Activated T-cell treated with anti-CD3 and anti-CD28 coated beads, Interleukin-2, amount 50 U/mL, for 4 hours (primary cell): ENCODE results near the gene NCAM2. TPM values are rescaled to one million over a fixed set of nuclear protein-coding genes. Genes with fewer than 3 reads are reported as not detected.

ENCODE experiments used
- ATAC-seq, 2 donors: fragments of 200-7000 bp; cut with Tn5 transposase; one replicate each; pipeline ENCODE4 v1.10.0; 2021
- DNase-seq: peaks from one replicate; pipeline ENCODE4 v3.0.0-alpha.2; 2020
- H3K27me3 Mint-ChIP-seq: one replicate; pipeline ENCODE4 v1.8.0; 2021; ENCODE audit warnings: low read depth, mixed read lengths
- H3K36me3 Mint-ChIP-seq: one replicate; pipeline ENCODE4 v1.8.0; 2022; ENCODE audit warnings: mixed read lengths; ENCODE audit not compliant: insufficient read depth
- H3K4me1 Mint-ChIP-seq: one replicate; pipeline ENCODE4 v1.8.0; 2021; ENCODE audit warnings: low read depth, mixed read lengths
- H3K4me3 Mint-ChIP-seq: one replicate; pipeline ENCODE4 v1.8.0; 2021; ENCODE audit warnings: mild to moderate bottlenecking, moderate library complexity, mixed read lengths
- H3K9me3 Mint-ChIP-seq: one replicate; pipeline ENCODE4 v1.8.0; 2021; ENCODE audit warnings: mixed read lengths
- total RNA-seq, 3 donors: library from RNA; stranded (reverse); gene quantifications; one replicate each; pipeline ENCODE4 v1.2.1, GENCODE V29; 2021

NCAM2 gene
- total RNA-seq, 3 donors from 2014 or later = not detected

GRCh38 chr21:21213297-21213696, 215.1 kb downstream of the NCAM2 start:
- no peaks in the 10 kb centered on the region for H3K4me1 Mint-ChIP-seq
- H3K27me3 Mint-ChIP-seq = no peaks in the 10 kb centered on the region
- DNase-seq = no peak
- peaks cover 4% of the 10 kb centered on the region for H3K9me3 Mint-ChIP-seq
- no peaks in the 10 kb centered on the region for H3K36me3 Mint-ChIP-seq
- H3K4me3 Mint-ChIP-seq = no peak overlapping the region
- no peak for ATAC-seq

- DNase-seq (no peak), ATAC-seq (no peak)
- H3K36me3 Mint-ChIP-seq = no peaks in the 10 kb centered on the region
- H3K27me3 Mint-ChIP-seq = no peaks in the 10 kb centered on the region
- peaks cover 5% of the 10 kb centered on the region for H3K9me3 Mint-ChIP-seq
- no peak overlapping the region for H3K4me3 Mint-ChIP-seq
- no peaks in the 10 kb centered on the region for H3K4me1 Mint-ChIP-seq
Measured at GRCh38 chr21:21216047-21216446, 217.8 kb downstream of the NCAM2 start.

DNA sequence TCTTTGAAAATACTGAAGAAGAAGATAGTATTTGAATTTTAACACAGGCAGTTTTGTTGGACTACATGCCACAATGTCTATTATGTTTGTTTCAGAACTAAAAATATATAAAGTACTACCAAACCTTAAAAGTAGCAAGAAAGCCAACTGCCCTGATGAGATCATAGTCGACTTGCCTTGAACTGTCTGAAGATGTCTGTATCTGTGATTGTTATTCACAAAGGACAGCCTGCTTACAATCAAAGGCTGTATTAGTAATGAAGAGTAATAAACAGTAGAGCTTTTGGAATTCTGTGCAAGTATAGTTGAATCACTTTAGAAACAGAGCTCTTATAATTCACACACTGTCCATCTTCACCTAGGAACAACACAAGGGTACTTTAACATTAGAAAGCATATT, 228.3 kb downstream of the NCAM2 start:
- H3K27me3 Mint-ChIP-seq = no peaks in the 10 kb centered on the region
- H3K4me1 Mint-ChIP-seq = no peaks in the 10 kb centered on the region
- peaks cover 3% of the 10 kb centered on the region for H3K9me3 Mint-ChIP-seq
- ATAC-seq (no peak), DNase-seq (no peak)
- H3K4me3 Mint-ChIP-seq = no peak overlapping the region
- H3K36me3 Mint-ChIP-seq = no peaks in the 10 kb centered on the region

DNA sequence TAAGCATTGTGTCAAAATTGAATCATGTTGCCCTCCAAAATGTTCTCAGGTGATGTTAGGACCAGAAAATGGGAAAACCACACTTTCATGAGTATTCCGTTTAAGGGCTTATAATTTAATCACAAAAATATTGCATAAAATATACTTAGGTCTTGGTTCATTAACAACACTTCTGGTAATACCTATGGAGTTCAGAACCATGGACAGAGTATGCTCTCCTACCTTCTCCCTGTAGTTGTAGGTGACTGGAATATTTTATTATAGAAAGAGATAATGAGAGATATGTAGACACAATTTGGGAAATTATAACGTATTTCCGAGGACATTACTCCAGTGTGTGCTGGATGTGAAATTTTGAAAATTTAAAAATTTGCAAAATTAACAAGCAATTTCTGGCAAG, 232.5 kb downstream of the NCAM2 start:
- Mint-ChIP-seq H3K27me3 (no peaks in the 10 kb centered on the region), H3K4me3 (no peak overlapping the region), H3K9me3 (peaks cover 3% of the 10 kb centered on the region), H3K36me3 (no peaks in the 10 kb centered on the region), H3K4me1 (no peaks in the 10 kb centered on the region)
- DNase-seq (no peak), ATAC-seq (no peak)

- no peak for DNase-seq
- H3K4me3 Mint-ChIP-seq = no peak overlapping the region
- H3K4me1 Mint-ChIP-seq = no peaks in the 10 kb centered on the region
- peaks cover 3% of the 10 kb centered on the region for H3K9me3 Mint-ChIP-seq
- no peaks in the 10 kb centered on the region for H3K27me3 Mint-ChIP-seq
- no peaks in the 10 kb centered on the region for H3K36me3 Mint-ChIP-seq
- no peak for ATAC-seq
Measured at GRCh38 chr21:21231913-21232312, 233.7 kb downstream of the NCAM2 start.

DNA sequence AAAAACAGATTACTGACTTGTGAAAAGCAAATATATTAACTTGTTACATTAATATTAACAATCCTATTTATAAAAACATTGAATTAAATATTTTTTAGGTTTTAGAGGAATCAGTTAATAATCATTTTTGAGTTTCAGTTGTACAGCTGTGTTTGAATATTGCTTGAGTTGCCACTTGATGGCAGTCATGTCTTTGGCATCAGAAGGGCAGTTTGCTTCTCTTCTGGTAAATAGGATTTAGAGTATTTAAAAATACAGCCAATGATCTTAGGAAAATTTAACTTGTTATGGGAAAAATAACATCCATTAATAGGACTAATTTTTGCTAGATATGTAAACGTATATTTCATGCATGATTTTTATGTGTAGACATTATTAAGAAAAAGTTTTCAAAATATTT, 234.1 kb downstream of the NCAM2 start:
- Mint-ChIP-seq H3K36me3 (no peaks in the 10 kb centered on the region), H3K4me1 (no peaks in the 10 kb centered on the region), H3K27me3 (no peaks in the 10 kb centered on the region), H3K9me3 (peaks cover 3% of the 10 kb centered on the region), H3K4me3 (no peak overlapping the region)
- ATAC-seq (no peak), DNase-seq (no peak)

DNA sequence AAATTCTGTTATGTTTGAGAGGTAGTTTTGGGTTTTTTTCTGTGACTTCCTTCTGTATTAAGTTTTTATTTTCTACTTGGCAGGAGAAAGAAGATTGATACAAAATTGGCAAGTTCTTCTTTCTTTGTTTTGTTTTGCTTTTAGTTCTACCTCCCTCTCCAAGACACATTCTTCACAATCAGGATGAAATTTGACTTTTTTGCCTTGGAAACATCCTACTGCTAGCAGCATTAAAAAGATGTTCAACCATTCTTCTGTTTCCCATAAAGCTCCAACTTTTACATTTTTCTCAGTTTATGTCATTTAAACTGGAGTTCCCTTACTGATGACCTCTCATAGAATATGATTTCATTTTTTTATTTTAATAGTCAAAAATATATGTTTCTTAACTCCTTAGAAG, 234.8 kb downstream of the NCAM2 start:
- Mint-ChIP-seq H3K4me3 (no peak overlapping the region), H3K27me3 (no peaks in the 10 kb centered on the region), H3K9me3 (peaks cover 3% of the 10 kb centered on the region), H3K36me3 (no peaks in the 10 kb centered on the region), H3K4me1 (no peaks in the 10 kb centered on the region)
- ATAC-seq (no peak), DNase-seq (no peak)

DNA sequence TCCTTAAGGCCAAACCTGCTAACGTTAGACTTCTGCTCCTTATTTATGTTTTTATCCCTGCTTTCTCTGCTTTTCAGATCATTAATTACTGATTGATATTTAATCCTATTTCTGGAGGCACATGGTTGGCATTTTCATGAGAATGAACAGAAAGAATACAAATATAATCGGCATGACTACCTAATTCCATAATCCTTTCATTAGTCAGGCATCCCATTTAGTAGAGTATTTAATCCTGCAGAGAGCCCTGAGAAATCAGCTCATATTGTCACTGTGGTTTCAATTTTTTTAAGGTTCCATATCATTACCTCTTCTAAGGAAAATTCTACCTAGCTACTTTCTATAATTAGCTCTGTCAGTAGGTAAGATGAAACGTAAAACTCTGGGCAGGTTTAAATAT, 238.8 kb downstream of the NCAM2 start:
- no peaks in the 10 kb centered on the region for H3K9me3 Mint-ChIP-seq
- H3K4me1 Mint-ChIP-seq = no peaks in the 10 kb centered on the region
- no peak overlapping the region for H3K4me3 Mint-ChIP-seq
- H3K36me3 Mint-ChIP-seq = no peaks in the 10 kb centered on the region
- no peaks in the 10 kb centered on the region for H3K27me3 Mint-ChIP-seq
- no peak for ATAC-seq
- no peak for DNase-seq

GRCh38 chr21:21238629-21239400, 240.6 kb downstream of the NCAM2 start:
- Mint-ChIP-seq H3K4me3 (no peak overlapping the region), H3K9me3 (no peaks in the 10 kb centered on the region), H3K36me3 (no peaks in the 10 kb centered on the region), H3K27me3 (no peaks in the 10 kb centered on the region), H3K4me1 (no peaks in the 10 kb centered on the region)
- DNase-seq (no peak), ATAC-seq (no peak)

DNA sequence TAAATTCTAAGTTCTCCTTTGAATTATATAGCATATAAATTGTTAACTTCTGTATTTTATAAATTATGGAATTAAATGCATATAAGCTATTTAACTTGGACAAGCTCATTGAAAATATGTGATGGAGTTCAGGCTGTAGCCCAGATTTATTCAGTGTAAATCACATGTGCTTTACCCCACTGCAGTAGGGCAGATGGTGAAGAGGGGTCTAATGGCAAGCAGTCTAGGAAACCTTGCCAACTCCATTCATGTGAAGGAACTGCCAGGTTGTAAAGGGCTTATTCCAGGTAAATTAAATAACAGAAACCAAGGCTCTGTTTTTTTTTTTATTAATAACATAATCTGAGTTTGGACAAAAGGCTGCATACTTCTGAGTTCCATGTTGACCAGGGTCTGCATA, 243.2 kb downstream of the NCAM2 start:
- H3K36me3 Mint-ChIP-seq = no peaks in the 10 kb centered on the region
- no peak overlapping the region for H3K4me3 Mint-ChIP-seq
- H3K4me1 Mint-ChIP-seq = no peaks in the 10 kb centered on the region
- H3K27me3 Mint-ChIP-seq = no peaks in the 10 kb centered on the region
- H3K9me3 Mint-ChIP-seq = no peaks in the 10 kb centered on the region
- DNase-seq = no peak
- no peak for ATAC-seq

GRCh38 chr21:21246007-21246406, 247.8 kb downstream of the NCAM2 start:
- DNase-seq = no peak
- no peaks in the 10 kb centered on the region for H3K27me3 Mint-ChIP-seq
- no peaks in the 10 kb centered on the region for H3K36me3 Mint-ChIP-seq
- no peak for ATAC-seq
- H3K4me1 Mint-ChIP-seq = no peaks in the 10 kb centered on the region
- no peak overlapping the region for H3K4me3 Mint-ChIP-seq
- no peaks in the 10 kb centered on the region for H3K9me3 Mint-ChIP-seq

- no peaks in the 10 kb centered on the region for H3K27me3 Mint-ChIP-seq
- no peak for ATAC-seq
Measured at GRCh38 chr21:21247424-21247823, 249.2 kb downstream of the NCAM2 start.

DNA sequence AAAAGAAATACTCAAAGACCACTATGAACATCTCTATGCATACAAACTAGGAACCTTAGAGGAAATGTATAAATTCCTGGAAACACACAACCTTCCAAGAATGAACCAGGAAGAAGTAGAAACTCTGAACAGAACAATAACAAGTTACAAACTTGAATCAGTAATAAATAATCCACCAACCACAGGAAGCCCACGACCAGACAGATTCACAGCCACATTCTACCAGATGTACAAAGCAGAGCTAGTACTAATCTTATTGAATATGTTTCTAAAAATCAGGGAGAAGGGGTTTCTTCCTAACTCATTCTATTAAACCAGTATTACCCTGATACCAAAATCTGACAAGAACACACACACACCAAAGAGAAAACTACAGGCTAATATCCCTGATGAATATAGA, 263.8 kb downstream of the NCAM2 start:
- peaks cover 4% of the 10 kb centered on the region for H3K9me3 Mint-ChIP-seq
- no peak for ATAC-seq

More at GRCh38 chr21:21247424-21247823, 249.2 kb downstream of the NCAM2 start:
- H3K36me3 Mint-ChIP-seq = no peaks in the 10 kb centered on the region
- no peak overlapping the region for H3K4me3 Mint-ChIP-seq
- no peak for DNase-seq
- no peaks in the 10 kb centered on the region for H3K4me1 Mint-ChIP-seq
- no peaks in the 10 kb centered on the region for H3K9me3 Mint-ChIP-seq

GRCh38 chr21:21268061-21268471, 269.9 kb downstream of the NCAM2 start:
- ATAC-seq (no peak), DNase-seq (no peak)
- Mint-ChIP-seq H3K27me3 (no peaks in the 10 kb centered on the region), H3K4me1 (no peaks in the 10 kb centered on the region), H3K4me3 (no peak overlapping the region), H3K9me3 (no peaks in the 10 kb centered on the region), H3K36me3 (no peaks in the 10 kb centered on the region)

More for the DNA sequence above, 263.8 kb downstream of the NCAM2 start:
- no peak for DNase-seq
- no peaks in the 10 kb centered on the region for H3K4me1 Mint-ChIP-seq
- H3K4me3 Mint-ChIP-seq = no peak overlapping the region
- no peaks in the 10 kb centered on the region for H3K36me3 Mint-ChIP-seq
- H3K27me3 Mint-ChIP-seq = no peaks in the 10 kb centered on the region

GRCh38 chr21:21268885-21269284, 270.7 kb downstream of the NCAM2 start:
- Mint-ChIP-seq H3K9me3 (no peaks in the 10 kb centered on the region), H3K27me3 (no peaks in the 10 kb centered on the region), H3K4me3 (no peak overlapping the region), H3K4me1 (no peaks in the 10 kb centered on the region), H3K36me3 (no peaks in the 10 kb centered on the region)
- DNase-seq = no peak
- ATAC-seq = no peak
